ENCODE results near the gene RBM43. TPM values are rescaled to one million over a fixed set of nuclear protein-coding genes. Genes with fewer than 3 reads are reported as not detected.
"Not testable (repeated sequence)": the region's sequence is repeated elsewhere in the genome, so short reads cannot be mapped to it uniquely, and the experiment has no call there.

Gene RBM43
- total RNA-seq, 2 donors from 2014 or later, result 6.2 to 6.4 TPM

- Histone ChIP-seq H3K36me3 (no peaks in the 10 kb centered on the region), H3K4me1 (replicated peaks) (no peaks in the 10 kb centered on the region), H3K4me3 (no peak overlapping the region), H3K27ac (no peak overlapping the region), H3K9me3 (no peaks in the 10 kb centered on the region), H3K27me3 (replicated peaks; ENCODE audit: insufficient read depth) (no peaks in the 10 kb centered on the region)
- intact Hi-C loops (cut with DNase I), result loop anchor here (5.0 to 10.0 kb wide), 3 partner anchors 187 to 1642 kb away; partner anchors contain the start of gene RND3
- 12% methylated on average over 6 of the region's 6 CpGs for WGBS
- DNase-seq (ENCODE audit: low spot score), result peak; percentile 34
- TF ChIP-seq POLR2A (IDR thresholded peaks at IDR 0.05) (no peak), CTCF (IDR thresholded peaks at IDR 0.05) (peak; percentile 52 to 83 (median 68)), POLR2AphosphoS5 (IDR thresholded peaks at IDR 0.05) (peak; percentile 5)
Observed at GRCh38 chr2:151238527-151239487, 22.9 kb downstream of the RBM43 start.

GRCh38 chr2:151237422-151238025 lies 24.1 kb downstream of the RBM43 start:
- TF ChIP-seq POLR2A (IDR thresholded peaks at IDR 0.05), result no peak
- no peak for TF ChIP-seq POLR2AphosphoS5 (IDR thresholded peaks at IDR 0.05)
- no peak for TF ChIP-seq CTCF (IDR thresholded peaks at IDR 0.05)

GRCh38 chr2:151233760-151234159 lies 27.9 kb downstream of the RBM43 start:
- H3K4me1 ChIP-seq (replicated peaks); H3K9me3 ChIP-seq; H3K36me3 ChIP-seq; H3K4me3 ChIP-seq; DNase-seq (ENCODE audit: low spot score); H3K27me3 ChIP-seq (replicated peaks; ENCODE audit: insufficient read depth); H3K27ac ChIP-seq: not testable (repeated sequence)
- intact Hi-C loops (cut with DNase I), result loop anchor here (10.0 kb wide), 1 partner anchor 749 kb away; the partner anchor contains the start of gene RND3
- WGBS, result 93% methylated on average over 3 of the region's 3 CpGs

More at GRCh38 chr2:151237422-151238025, 24.1 kb downstream of the RBM43 start:
- intact Hi-C loops (cut with DNase I), result loop anchor here (5.0 to 10.0 kb wide), 3 partner anchors 185 to 1640 kb away; partner anchors contain the start of gene RND3
- Histone ChIP-seq H3K9me3 (no peaks in the 10 kb centered on the region), H3K4me3 (no peak overlapping the region), H3K27ac (no peak overlapping the region), H3K4me1 (replicated peaks) (no peaks in the 10 kb centered on the region), H3K36me3 (no peaks in the 10 kb centered on the region), H3K27me3 (replicated peaks; ENCODE audit: insufficient read depth) (no peaks in the 10 kb centered on the region)
- DNase-seq (ENCODE audit: low spot score), result no peak
- 83% methylated on average over 4 of the region's 4 CpGs for WGBS

GRCh38 chr2:151233288-151233687 lies 28.4 kb downstream of the RBM43 start:
- WGBS, result 92% methylated on average over 2 of the region's 2 CpGs
- not testable (repeated sequence) for H3K9me3 ChIP-seq; H3K36me3 ChIP-seq; H3K4me3 ChIP-seq; H3K27ac ChIP-seq; H3K27me3 ChIP-seq (replicated peaks; ENCODE audit: insufficient read depth); DNase-seq (ENCODE audit: low spot score); H3K4me1 ChIP-seq (replicated peaks)
- intact Hi-C loops (cut with DNase I), result loop anchor here (10.0 kb wide), 1 partner anchor 748 kb away; the partner anchor contains the start of gene RND3

- no peak for TF ChIP-seq CTCF (IDR thresholded peaks at IDR 0.05)
- TF ChIP-seq POLR2A (IDR thresholded peaks at IDR 0.05), result no peak
- no peak for TF ChIP-seq POLR2AphosphoS5 (IDR thresholded peaks at IDR 0.05)
- no peaks in the 10 kb centered on the region for H3K27me3 ChIP-seq (replicated peaks; ENCODE audit: insufficient read depth)
- no peaks in the 10 kb centered on the region for H3K36me3 ChIP-seq
- intact Hi-C loops (cut with DNase I), result loop anchor here (10.0 kb wide), 1 partner anchor 746 kb away; the partner anchor contains the start of gene RND3
- H3K9me3 ChIP-seq, result no peaks in the 10 kb centered on the region
- no peak overlapping the region for H3K27ac ChIP-seq
- no peak overlapping the region for H3K4me3 ChIP-seq
- no peak for DNase-seq (ENCODE audit: low spot score)
- H3K4me1 ChIP-seq (replicated peaks), result no peaks in the 10 kb centered on the region
- 91% methylated on average over 2 of the region's 2 CpGs for WGBS
Observed at GRCh38 chr2:151230627-151231140, 31.0 kb downstream of the RBM43 start.
